Activated CD4-positive, alpha-beta T cell treated with anti-CD3 and anti-CD28 coated beads, Interleukin-2, amount 50 U/mL, for 16 hours (primary cell): ENCODE measurements around the gene FIBIN.

Experiments used
- DNase-seq: peaks from one replicate; pipeline ENCODE4 v3.0.0-alpha.2; 2020

The FIBIN gene

GRCh38 chr11:27025312-27025955 is 31.5 kb downstream of the FIBIN start:
- no peak for DNase-seq

DNA sequence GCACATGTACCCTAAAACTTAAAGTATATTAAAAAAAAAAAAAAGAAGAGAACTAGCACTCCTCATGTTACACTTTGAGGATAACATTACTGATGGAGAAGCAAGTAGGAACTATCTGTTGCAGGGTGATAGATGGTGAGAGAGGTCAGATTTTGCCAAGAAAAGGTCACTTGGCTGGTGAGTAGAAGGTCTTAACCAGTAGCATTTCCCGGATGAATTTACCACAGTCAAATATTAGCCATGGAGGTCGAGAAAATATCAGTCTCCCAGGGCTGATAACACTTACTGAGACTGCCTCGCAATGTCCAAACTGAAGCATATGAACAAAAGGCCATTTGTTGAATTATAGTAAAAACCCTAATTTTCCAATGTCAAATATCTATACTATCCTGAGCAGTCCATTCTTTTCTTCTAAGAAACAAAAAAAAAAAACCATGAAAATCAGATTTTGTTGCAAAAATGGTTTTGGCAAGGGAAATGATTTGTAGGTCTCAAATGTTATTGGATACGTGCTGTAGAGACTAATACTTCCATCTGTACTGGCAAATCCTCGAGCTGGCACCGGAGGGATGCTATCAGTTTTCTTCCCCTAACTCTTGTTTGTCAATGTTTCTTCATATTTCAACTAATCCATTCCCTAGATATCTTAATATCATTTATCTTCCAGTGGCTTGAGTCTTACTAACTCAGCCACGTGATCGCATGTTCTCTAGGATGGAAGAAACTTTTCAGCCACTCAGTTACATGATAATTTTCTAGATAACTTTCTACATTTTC is 32.2 kb downstream of the FIBIN start:
- DNase-seq, result no peak

DNA sequence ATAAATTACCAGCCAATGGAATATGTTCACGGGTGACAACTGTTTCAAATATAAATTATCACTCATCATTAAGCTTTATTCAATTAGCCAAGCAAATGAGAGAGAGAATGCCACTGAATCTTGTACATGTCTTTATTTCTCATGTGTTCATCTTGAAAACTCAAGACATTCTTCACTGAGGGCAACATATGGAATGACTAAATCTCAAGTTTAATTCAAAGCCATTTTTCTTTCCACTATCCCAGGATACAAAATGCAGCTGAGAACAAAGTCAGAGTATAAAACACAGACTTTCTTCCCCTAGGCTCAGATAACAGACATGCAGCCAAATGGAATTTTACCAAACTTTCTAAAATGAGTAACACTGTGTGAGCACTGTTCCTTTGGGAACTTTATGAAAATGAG is 34.7 kb downstream of the FIBIN start:
- DNase-seq, result no peak

DNA sequence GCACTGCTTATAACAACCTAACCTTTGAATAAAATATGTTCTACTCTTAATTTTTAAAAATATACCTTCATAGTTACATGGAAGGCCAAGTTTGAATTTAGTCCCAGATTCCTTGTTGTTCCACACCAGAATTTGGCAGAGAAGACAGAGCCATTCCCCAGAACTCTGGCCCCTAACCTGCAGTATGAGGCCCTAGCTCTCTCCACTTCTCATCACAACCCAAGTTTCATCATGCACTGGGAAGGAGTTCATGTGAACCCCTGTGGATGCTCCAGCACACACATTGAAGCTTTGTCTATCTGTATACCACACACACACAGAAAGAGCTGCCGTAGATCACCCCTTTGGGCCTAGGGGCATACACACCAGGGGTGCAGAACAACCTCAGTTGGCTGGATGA is 36.1 kb downstream of the FIBIN start:
- DNase-seq, result no peak

DNA sequence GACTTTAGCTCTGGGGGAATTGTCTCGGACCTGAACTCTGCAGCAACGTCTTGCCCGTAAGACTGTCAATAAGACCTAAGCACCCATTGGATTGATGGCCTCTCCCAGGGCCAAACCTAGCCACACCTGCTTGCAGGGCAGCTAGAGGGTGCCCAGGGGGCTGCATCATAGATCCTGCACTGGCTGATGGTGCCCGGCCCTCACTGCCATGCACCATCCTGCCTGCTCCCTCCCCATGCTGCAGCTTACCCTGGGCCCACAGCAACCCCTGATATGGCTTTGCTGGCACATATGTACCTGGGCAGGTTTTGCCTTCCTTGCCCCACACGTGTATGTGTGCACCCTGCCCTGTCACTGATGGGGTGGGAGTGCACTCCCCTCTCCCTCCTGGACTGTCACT is 37.8 kb downstream of the FIBIN start:
- no peak for DNase-seq

- no peak for DNase-seq
These were observed 46.0 kb downstream of the FIBIN start for GRCh38 chr11:27039873-27040272.

GRCh38 chr11:27040302-27041115 is 46.6 kb downstream of the FIBIN start, which contains the start of gene BBOX1:
Gene BBOX1, plus strand, starts transcription at chr11:27040815. Its CDS starts 14,616 bp downstream, at chr11:27055431.
- DNase-seq, result no peak

DNA sequence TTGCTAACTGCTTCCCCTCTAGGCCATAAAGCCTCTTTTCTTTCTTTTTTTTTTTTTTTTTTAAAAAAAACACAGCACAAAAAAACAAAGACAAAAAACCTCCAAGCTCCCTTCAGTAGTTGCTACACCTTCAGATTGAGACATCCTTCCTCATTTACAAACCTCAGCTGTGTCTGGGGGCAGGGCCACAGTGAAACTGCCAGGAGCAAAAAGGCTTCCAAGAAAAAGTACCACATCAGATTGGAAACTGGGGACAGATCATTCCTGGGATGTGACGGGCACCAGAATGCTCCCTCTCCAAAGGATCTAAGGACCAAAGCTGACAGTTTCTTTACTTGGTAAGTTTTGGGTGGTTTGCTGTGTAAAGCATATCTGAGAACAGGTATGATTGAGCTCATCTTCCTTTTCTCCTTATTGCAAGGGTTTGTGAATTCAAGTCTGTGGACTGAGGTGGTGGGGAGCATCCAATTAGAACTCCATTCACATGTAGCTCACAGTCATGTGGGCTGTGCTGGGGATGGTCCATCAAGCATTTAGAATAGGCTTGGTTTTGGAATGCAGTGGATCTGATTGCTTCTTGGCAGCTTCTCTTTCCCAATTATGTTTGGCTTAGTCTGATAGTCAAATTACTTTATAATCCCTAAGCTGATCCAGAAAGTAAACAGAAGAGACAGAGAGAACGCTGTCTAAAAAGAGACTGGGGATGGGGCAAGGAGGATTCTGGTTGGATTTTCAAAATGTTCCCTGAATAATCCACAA is 47.4 kb downstream of the FIBIN start:
- DNase-seq, result no peak
